Measurements from ENCODE around the gene RNF212B.

DNA sequence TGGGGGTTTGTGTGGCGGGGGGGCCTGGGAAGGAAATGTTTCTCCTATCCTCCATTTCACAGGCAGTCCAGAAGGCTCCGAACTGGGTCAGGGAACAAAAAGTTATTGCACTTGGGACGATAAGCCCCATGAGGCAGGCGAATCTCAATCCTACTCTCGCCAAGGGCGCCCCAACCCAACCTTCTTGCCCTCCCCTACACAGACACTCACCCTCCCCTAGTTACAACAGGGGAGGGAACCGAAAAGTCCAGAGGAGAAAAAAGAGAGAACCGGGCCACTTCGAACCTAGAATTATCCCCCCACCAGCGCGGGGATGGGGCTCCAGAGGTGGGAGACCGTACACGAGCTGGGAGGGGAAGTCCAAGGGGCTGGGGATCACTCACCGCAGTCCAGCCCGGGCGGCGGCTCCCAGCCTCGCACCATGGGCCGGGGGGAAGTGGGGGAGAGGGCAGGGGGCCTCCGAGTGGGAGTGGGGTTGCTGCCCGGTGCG lies 47.8 kb downstream of the RNF212B start:
- no peak for TF ChIP-seq POLR2A (IDR thresholded peaks at IDR 0.05)
- TF ChIP-seq, protein P1, sequence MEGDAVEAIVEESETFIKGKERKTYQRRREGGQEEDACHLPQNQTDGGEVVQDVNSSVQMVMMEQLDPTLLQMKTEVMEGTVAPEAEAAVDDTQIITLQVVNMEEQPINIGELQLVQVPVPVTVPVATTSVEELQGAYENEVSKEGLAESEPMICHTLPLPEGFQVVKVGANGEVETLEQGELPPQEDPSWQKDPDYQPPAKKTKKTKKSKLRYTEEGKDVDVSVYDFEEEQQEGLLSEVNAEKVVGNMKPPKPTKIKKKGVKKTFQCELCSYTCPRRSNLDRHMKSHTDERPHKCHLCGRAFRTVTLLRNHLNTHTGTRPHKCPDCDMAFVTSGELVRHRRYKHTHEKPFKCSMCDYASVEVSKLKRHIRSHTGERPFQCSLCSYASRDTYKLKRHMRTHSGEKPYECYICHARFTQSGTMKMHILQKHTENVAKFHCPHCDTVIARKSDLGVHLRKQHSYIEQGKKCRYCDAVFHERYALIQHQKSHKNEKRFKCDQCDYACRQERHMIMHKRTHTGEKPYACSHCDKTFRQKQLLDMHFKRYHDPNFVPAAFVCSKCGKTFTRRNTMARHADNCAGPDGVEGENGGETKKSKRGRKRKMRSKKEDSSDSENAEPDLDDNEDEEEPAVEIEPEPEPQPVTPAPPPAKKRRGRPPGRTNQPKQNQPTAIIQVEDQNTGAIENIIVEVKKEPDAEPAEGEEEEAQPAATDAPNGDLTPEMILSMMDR (IDR thresholded peaks at IDR 0.05): no peak
